Sciatic nerve (tissue), 2 donors: Measurements from ENCODE around the gene PANK2. TPM values are rescaled to one million over a fixed set of nuclear protein-coding genes. Genes with fewer than 3 reads are reported as not detected.
"Not testable (repeated sequence)": the region's sequence is repeated elsewhere in the genome, so short reads cannot be mapped to it uniquely, and the experiment has no call there.

ENCODE experiments used
- ATAC-seq: fragments of 200-7000 bp; cut with Tn5 transposase; one replicate; pipeline ENCODE4 v1.9.1; 2020; ENCODE audit warnings: mild to moderate bottlenecking, moderate library complexity
- DNase-seq: peaks from one replicate; pipeline ENCODE4 v3.0.0-alpha.2; 2020; ENCODE audit warnings: low spot score
- intact Hi-C: fragments of 100-400 bp; cut with DNase I; formaldehyde crosslinking; loops from one replicate; pipeline ENCODE4 v1.14.2; 2022
- total RNA-seq: library from RNA; stranded (reverse); fragmentation: NEBNext Ultra II Directional; extraction: Animal tissue kit (Norgen Biotek cat#: 25700); gene quantifications from one replicate; pipeline ENCODE4 v1.2.1, GENCODE V29; 2021
- donor health status: DM: no; HTN: no; CAD: no.
- donor health status: DM: no; HTN: no; CAD: no.

Gene PANK2
- total RNA-seq, 1 donor from 2014 or later: 48.5 TPM

DNA sequence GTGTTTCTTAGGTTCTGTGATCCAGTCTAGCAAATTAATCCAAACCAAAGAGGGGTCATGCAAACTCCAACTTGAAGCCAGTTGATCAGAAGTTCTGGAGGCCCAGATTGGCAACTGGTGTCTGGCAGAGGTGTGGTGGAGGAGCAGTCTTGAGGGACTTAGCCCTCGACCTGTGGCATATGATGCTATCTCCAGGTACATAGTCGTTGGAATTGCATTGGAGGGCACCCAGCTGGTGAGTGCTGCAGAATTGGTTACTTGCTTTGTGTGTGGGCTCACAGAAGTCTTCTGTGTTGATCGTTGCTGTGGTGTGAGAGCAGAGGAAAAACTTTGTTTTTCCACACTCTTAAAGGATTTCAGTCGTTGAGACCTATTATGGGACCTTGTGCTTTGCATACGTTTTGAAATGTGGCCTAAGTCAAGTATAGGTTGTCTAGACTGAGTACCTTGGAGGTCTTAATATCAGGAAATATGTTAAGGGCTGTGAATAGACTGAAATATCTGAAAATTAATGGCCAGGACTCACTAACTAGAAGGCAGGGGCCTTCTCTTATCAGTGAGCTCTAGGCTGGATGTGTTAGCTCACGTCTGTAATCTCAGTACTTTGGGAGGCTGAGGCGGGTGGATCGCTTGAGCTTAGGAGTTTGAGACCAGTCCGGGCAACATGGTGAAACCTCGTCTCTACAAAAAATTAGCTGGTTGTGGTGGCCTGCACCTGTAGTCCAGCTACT is 7.8 kb downstream of the PANK2 start:
- intact Hi-C loops: no loop called here
- DNase-seq: no peak
- ATAC-seq: no peak

- DNase-seq, intact Hi-C loops, ATAC-seq: not testable (repeated sequence)
These were observed 9.0 kb downstream of the PANK2 start for GRCh38 chr20:3898181-3898580.

DNA sequence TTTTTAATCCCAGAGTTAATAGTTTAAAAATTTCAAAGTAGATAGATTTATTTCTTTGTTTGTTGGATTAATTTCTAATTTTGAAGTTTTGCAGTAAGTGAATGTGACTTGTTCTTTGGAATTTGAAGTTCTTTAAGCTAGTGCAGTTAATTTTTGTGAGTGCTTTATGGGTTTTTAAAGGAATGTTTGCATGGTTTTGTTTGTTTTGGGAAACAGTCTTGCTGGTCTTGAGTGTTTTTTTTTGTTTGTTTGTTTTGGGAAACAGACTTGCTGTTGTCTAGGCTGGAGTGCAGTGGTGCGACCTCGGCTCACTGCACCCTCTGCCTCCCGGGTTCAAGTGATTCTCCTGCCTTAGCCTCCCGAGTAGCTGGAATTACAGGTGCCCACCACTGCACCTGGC is 9.5 kb downstream of the PANK2 start:
- ATAC-seq: no peak
- DNase-seq: no peak
- intact Hi-C loops: no loop called here

DNA sequence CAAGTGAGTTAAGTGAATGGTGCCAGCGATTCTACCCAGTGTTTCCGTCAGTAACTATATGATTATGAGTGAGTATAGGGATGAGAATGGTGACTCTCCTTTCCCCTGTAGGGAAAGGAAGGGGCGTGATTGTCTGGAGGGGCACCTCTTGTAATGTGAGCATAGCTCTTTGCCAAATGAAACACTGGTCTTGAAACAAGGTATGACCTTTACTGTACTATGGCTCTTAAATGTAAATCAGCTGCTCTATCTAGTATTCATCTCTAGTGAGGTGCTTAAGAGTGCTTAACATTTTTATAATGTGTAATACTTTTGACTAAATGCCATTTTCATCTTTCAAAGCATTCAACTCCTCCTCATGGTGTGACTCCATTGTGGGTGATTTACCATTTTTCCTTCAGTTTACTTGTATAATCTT is 11.0 kb downstream of the PANK2 start:
- DNase-seq: no peak
- intact Hi-C loops: no loop called here
- no peak for ATAC-seq

- intact Hi-C loops: no loop called here
- ATAC-seq: peak; percentile 29
- no peak for DNase-seq
These were observed 12.0 kb downstream of the PANK2 start for GRCh38 chr20:3901028-3901705.

DNA sequence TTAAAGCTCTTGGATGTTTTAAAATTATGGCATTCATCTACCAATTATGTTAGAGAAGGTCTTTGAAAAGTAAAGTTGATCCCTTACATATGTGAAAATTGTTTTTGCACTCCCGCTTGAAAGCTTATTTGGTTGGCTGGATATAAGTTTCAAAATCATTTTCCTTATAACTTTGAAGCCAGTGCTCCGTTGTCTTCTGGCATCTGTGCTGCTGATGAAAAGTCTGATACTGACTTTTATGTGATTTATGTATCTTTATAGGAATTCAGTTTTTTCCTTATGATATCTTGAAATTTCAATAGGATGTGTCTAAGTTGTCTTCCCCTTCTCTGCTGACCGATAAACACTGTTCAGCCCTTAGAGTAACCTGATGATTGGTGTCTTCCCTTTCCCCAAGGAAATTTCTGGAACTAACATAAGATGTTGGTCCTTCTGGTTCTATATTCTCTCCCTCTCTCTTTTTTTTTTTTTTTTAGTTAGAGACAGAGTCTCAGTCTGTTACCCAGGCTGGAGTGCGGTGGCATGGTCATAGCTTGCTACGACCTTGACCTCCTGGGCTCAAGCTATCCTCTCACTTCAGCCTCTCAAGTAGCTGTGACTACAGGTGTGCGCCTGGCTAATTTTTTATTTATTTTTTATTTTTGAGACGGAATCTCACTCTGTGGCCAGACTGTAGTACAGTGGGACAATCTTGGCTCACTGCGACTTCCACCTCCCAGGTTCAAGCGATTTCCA is 12.7 kb downstream of the PANK2 start:
- ATAC-seq: peak; percentile 16
- no peak for DNase-seq
- intact Hi-C loops: no loop called here

- ATAC-seq: no peak
- intact Hi-C loops: no loop called here
- DNase-seq: no peak
These were observed 13.3 kb downstream of the PANK2 start for GRCh38 chr20:3902446-3902845.

GRCh38 chr20:3904224-3904623 is 15.0 kb downstream of the PANK2 start:
- DNase-seq (no peak), ATAC-seq (no peak)
- intact Hi-C loops: no loop called here

DNA sequence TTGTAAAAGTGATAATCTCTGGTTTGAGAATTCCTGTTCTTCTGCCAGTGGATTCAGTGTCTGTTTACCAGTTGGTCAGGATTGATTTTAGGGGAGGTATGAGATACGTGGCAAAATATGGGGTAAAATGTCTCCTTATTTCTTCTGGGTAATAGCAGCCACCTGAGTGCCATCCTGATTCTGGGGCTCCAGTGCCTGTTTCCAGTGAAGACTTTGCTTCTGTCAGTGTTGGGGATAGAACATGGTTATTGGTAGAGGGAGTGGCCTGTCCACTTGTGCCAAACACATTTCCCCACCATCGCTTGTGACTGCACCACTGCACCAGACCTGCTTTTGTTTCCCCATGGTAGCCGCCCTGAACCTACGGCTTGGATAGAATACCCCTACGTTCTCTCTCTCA is 15.7 kb downstream of the PANK2 start:
- DNase-seq: no peak
- no peak for ATAC-seq
- intact Hi-C loops: no loop called here

DNA sequence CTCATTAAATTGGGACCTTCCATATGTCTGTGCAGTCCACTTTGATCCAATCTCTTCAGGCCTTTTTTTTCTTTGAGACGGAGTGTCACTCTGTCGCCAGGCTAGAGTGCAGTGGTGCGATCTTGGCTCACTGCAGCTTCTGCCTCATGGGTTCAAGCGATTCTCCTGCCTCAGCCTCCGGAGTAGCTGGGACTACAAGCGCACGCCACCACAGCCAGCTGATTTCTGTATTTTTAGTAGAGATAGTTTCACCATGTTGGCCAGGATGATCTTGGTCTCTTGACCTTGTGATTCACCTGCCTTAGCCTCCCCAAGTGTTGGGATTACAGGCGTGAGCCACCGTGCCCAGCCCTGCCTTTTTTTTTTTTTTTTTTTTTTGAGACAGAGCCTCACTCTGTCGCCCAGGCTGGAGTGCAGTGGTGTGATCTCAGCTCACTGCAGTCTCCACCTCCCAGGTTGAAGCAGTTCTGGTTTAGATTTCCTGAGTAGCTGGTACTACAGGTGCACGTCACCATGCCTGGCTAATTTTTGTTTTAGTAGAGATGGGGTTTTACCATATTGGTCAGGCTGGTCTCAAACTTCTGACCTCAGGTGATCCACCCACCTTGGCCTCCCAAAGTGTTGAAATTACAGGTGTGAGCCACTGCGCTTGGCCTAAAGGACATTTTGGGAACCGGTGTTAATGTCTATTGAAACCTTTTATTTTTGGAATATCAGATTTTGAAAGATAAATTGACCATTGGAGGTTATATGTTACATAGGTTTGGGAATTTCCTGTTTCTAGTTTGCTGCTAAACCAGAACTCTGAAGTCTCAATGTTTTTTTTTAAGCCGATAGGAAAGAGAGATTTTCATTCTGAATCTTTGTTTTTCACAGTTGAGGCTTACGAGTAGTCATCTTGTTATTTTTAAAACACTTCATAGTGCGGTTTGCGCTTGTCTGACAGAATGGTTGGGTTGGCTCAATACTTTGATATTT is 17.8 kb downstream of the PANK2 start:
- DNase-seq, intact Hi-C loops, ATAC-seq: not testable (repeated sequence)

- intact Hi-C loops: no loop called here
- ATAC-seq (peak; percentile 49), DNase-seq (no peak)
These were observed 19.5 kb downstream of the PANK2 start for GRCh38 chr20:3908667-3909066.

DNA sequence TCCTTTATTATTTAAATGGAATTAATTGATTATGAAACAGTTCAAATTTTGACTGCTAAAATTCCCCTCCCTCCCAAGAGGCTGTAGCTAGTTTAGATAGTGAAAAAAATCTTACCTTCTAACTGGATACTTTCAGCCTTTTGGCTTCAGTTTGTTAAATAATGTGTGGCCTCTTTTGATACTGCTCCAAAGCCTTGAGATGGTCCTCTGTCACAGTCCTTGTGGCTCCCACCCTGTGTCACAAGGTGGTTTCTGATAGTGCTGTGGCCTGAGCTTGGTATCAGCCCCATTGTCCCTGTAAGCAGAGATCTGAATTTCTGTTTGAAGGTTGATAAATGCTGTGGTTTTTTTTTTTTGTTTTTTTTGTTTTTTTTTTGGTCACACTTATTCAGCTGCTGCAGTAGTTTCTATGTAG is 20.8 kb downstream of the PANK2 start:
- DNase-seq: no peak
- ATAC-seq: no peak
- intact Hi-C loops: no loop called here

- ATAC-seq (no peak), DNase-seq (no peak)
- intact Hi-C loops: no loop called here
These were observed 21.7 kb downstream of the PANK2 start for GRCh38 chr20:3910853-3911252.

GRCh38 chr20:3911956-3912355 is 22.8 kb downstream of the PANK2 start:
- intact Hi-C loops: no loop called here
- DNase-seq: no peak
- ATAC-seq: no peak

DNA sequence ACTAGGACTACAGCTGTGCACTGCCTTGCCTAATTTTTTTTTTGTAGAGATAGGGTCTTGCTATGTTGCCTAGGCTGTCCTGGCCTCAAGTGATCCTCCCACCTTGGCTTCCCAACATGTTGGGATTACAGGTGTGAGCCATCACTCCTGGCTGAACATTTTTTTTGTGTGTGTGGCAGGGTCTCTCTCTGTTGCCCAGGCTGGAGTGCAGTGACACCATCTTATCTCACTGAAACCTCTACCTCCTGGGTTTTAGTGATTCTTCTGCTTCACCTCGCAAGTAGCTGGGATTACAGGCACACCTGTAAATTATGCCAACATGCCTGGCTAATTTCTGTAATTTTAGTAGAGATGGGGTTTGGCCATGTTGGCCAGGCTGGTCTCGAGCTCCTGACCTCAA is 25.3 kb downstream of the PANK2 start:
- ATAC-seq: no peak
- intact Hi-C loops: no loop called here
- DNase-seq: no peak

DNA sequence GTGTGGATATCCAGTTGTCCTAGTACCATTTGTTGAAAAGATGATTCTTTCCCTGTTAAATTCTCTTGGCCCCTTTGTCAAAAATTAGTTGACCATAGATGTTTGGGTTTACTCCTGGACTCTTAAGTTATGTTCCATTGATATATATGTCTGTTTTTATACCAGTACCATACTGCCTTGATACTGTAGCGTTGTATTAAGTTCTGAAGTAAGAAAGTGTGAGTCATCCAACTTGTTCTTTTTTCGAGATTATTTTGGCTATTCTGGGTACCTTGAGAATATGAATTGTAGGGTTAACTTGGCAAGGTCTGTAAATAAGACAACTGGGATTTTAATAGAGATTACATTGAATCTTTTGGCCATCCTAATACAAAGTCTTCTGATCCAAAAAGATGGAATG is 26.5 kb downstream of the PANK2 start:
- DNase-seq (no peak), ATAC-seq (no peak)
- intact Hi-C loops: loop anchor here (2.0 kb wide), 1 partner anchor 41 kb away; no protein-coding TSS in a partner anchor

- no peak for ATAC-seq
These were observed 27.2 kb downstream of the PANK2 start for GRCh38 chr20:3916364-3916763.

DNA sequence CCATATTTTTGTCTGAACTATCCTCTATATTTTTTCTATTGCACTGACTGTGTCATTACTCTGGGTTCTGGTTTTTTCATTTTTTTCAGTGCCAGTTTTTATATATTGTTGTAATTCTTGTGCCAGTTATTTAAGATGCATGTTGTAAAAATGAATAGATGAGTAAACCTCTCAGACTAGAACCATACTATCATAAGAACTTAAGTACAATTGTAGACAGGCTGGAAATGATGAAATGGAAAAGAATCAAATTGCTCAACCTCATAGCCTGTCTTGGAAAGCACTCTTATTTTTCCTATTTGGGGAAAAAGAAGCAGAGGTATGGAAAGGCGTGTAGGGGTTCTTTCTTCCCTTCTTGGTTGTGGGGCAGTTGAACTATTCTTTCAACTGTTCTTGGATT is 30.2 kb downstream of the PANK2 start:
- intact Hi-C loops: no loop called here
- peak; percentile 27 for ATAC-seq
- no peak for DNase-seq

More at GRCh38 chr20:3916364-3916763, 27.2 kb downstream of the PANK2 start:
- DNase-seq: no peak
- intact Hi-C loops: loop anchor here (2.0 kb wide), 1 partner anchor 42 kb away; no protein-coding TSS in a partner anchor
